Vagina (tissue), 2 donors: ENCODE results near the gene FOXD3. TPM values are rescaled to one million over a fixed set of nuclear protein-coding genes. Genes with fewer than 3 reads are reported as not detected.

Experiments used
- DNase-seq, 2 donors: peaks; one replicate each; pipeline ENCODE4 v3.0.0-alpha.2; 2017; ENCODE audit errors: extremely low spot score in 2 of 2
- H3K27ac ChIP-seq: fragments of 200-600 bp; sonication (generic); one replicate; pipeline ENCODE4 v1.5.1; 2019
- H3K27me3 ChIP-seq: fragments of 200-600 bp; sonication (generic); one replicate; pipeline ENCODE4 v1.5.1; 2019
- H3K36me3 ChIP-seq, 2 donors: fragments of 200-600 bp; sonication (generic); one replicate each; pipeline ENCODE4 v1.5.1; 2017 to 2019
- H3K4me1 ChIP-seq: fragments of 200-600 bp; sonication (generic); one replicate; pipeline ENCODE4 v1.5.1; 2019
- H3K4me3 ChIP-seq, 2 donors: fragments of 200-600 bp; sonication (generic); 1 replicate in 1 of 2; 2 replicates in 1 of 2; pipeline ENCODE4 v1.5.1; 2016 to 2019
- H3K9me3 ChIP-seq: fragments of 200-600 bp; sonication (generic); one replicate; pipeline ENCODE4 v1.5.1; 2019
- POLR2A ChIP-seq, 2 donors: fragments of 450-650 bp; IDR thresholded peaks; one replicate each; pipeline ENCODE4 v1.6.1; 2017; ENCODE audit warnings: antibody characterized with exemption in 2 of 2, mild to moderate bottlenecking in 2 of 2, moderate library complexity in 2 of 2
- POLR2AphosphoS5 ChIP-seq, 2 donors: sonication (generic); formaldehyde crosslinking; IDR thresholded peaks; one replicate each; pipeline ENCODE4 v1.9.0; 2017; ENCODE audit warnings: antibody characterized with exemption in 2 of 2, mild to moderate bottlenecking in 2 of 2, low read depth in 1 of 2; ENCODE audit not compliant: insufficient read depth in 1 of 2
- intact Hi-C: fragments of 100-400 bp; cut with DNase I; formaldehyde crosslinking; loops from one replicate; pipeline ENCODE4 v1.15.1; 2023
- total RNA-seq: library from RNA; depleted of rRNA; stranded (reverse); fragments of >200 nt; gene quantifications from one replicate; pipeline ENCODE4 v1.2.3, GENCODE V29; 2016
- TF ChIP-seq, protein P1 (sequence below), 3 experiments: fragments of 450-650 bp in 2 of 3; fragments of 200-600 bp in 1 of 3; sonication (generic) in 1 of 3; IDR thresholded peaks; one replicate each; pipeline ENCODE4 v1.5.1; 2017 to 2019; ENCODE audit warnings: antibody characterized with exemption in 3 of 3, mild to moderate bottlenecking in 2 of 3, moderate library complexity in 2 of 3

The FOXD3 gene
- total RNA-seq, 1 donor from 2014 or later, result not detected

DNA sequence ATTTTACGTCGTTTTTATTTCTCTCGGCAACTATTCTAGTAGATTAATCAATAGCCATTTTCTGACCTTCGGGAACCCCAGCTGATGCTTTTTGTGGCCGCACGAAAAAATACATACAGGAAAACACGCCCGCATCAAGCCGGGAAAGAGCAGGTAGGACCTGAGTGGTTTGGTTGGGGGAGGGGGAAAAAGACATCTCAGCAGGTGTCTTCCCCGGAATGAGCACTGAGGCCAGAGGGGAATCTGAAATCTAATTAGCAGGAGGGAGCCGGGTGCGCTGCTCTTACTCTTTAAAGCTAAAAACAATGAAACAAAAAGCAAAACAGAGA, 618 bp upstream of the FOXD3 start:
- Histone ChIP-seq H3K9me3 (no peaks in the 10 kb centered on the region), H3K27ac (no peak overlapping the region), H3K4me3 (peak overlapping the region; percentile 45 to 69), H3K4me1 (peaks cover 41% of the 10 kb centered on the region), H3K36me3 (no peaks in the 10 kb centered on the region), H3K27me3 (peaks cover 59% of the 10 kb centered on the region)
- TF ChIP-seq POLR2A (IDR thresholded peaks at IDR 0.05) (no peak), POLR2AphosphoS5 (IDR thresholded peaks at IDR 0.05; ENCODE audit: insufficient read depth in 1 of 2, low read depth in 1 of 2) (no peak)
- TF ChIP-seq, protein P1, sequence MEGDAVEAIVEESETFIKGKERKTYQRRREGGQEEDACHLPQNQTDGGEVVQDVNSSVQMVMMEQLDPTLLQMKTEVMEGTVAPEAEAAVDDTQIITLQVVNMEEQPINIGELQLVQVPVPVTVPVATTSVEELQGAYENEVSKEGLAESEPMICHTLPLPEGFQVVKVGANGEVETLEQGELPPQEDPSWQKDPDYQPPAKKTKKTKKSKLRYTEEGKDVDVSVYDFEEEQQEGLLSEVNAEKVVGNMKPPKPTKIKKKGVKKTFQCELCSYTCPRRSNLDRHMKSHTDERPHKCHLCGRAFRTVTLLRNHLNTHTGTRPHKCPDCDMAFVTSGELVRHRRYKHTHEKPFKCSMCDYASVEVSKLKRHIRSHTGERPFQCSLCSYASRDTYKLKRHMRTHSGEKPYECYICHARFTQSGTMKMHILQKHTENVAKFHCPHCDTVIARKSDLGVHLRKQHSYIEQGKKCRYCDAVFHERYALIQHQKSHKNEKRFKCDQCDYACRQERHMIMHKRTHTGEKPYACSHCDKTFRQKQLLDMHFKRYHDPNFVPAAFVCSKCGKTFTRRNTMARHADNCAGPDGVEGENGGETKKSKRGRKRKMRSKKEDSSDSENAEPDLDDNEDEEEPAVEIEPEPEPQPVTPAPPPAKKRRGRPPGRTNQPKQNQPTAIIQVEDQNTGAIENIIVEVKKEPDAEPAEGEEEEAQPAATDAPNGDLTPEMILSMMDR (IDR thresholded peaks at IDR 0.05), result no peak
- intact Hi-C loops, result no loop called here
- no peak for DNase-seq

DNA sequence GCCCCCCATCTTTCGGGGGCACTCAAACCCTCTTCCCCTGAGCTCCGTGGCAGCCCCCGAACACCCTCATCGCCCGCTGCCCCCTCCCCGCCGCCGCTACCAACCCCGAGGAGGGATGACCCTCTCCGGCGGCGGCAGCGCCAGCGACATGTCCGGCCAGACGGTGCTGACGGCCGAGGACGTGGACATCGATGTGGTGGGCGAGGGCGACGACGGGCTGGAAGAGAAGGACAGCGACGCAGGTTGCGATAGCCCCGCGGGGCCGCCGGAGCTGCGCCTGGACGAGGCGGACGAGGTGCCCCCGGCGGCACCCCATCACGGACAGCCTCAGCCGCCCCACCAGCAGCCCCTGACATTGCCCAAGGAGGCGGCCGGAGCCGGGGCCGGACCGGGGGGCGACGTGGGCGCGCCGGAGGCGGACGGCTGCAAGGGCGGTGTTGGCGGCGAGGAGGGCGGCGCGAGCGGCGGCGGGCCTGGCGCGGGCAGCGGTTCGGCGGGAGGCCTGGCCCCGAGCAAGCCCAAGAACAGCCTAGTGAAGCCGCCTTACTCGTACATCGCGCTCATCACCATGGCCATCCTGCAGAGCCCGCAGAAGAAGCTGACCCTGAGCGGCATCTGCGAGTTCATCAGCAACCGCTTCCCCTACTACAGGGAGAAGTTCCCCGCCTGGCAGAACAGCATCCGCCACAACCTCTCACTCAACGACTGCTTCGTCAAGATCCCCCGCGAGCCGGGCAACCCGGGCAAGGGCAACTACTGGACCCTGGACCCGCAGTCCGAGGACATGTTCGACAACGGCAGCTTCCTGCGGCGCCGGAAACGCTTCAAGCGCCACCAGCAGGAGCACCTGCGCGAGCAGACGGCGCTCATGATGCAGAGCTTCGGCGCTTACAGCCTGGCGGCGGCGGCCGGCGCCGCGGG, 837 bp downstream of the FOXD3 start:
- no peaks in the 10 kb centered on the region for H3K36me3 ChIP-seq
- H3K9me3 ChIP-seq, result no peaks in the 10 kb centered on the region
- TF ChIP-seq POLR2AphosphoS5 (IDR thresholded peaks at IDR 0.05; ENCODE audit: insufficient read depth in 1 of 2, low read depth in 1 of 2) (no peak), POLR2A (IDR thresholded peaks at IDR 0.05) (no peak)
- TF ChIP-seq, protein P1 (IDR thresholded peaks at IDR 0.05), result no peak
- no peak overlapping the region for H3K27ac ChIP-seq
- no peak for DNase-seq
- peak overlapping the region; percentile 45 to 69 for H3K4me3 ChIP-seq
- H3K4me1 ChIP-seq, result peaks cover 29% of the 10 kb centered on the region
- H3K27me3 ChIP-seq, result peaks cover 55% of the 10 kb centered on the region
- intact Hi-C loops, result no loop called here

DNA sequence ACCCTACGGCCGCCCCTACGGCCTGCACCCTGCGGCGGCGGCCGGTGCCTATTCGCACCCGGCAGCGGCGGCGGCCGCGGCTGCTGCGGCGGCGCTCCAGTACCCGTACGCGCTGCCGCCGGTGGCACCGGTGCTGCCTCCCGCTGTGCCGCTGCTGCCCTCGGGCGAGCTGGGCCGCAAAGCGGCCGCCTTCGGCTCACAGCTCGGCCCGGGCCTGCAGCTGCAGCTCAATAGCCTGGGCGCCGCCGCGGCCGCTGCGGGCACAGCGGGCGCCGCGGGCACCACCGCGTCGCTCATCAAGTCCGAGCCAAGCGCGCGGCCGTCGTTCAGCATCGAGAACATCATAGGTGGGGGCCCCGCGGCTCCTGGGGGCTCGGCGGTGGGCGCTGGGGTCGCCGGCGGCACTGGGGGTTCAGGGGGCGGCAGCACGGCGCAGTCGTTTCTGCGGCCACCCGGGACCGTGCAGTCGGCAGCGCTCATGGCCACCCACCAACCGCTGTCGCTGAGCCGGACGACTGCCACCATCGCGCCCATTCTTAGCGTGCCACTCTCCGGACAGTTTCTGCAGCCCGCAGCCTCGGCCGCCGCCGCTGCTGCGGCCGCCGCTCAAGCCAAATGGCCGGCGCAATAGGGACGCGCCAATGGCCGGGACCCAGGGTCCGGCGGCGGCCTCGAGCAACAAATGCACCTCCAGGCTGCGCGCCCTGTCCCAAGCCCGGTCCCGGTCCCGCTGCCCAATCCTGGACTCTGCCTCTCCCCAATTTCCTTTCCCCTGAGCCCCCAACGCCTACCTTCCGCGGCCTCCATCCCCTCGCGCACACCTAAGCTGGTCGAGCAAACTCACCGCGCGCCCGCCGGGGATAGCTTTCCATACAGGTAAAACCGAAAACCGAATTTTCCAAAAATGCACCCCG, 1.8 kb downstream of the FOXD3 start:
- no peaks in the 10 kb centered on the region for H3K36me3 ChIP-seq
- no peak for DNase-seq
- TF ChIP-seq, protein P1 (IDR thresholded peaks at IDR 0.05), result no peak
- no peaks in the 10 kb centered on the region for H3K9me3 ChIP-seq
- peak overlapping the region; percentile 45 to 69 for H3K4me3 ChIP-seq
- H3K27me3 ChIP-seq, result peaks cover 48% of the 10 kb centered on the region
- H3K4me1 ChIP-seq, result peaks cover 29% of the 10 kb centered on the region
- intact Hi-C loops, result no loop called here
- H3K27ac ChIP-seq, result no peak overlapping the region

DNA sequence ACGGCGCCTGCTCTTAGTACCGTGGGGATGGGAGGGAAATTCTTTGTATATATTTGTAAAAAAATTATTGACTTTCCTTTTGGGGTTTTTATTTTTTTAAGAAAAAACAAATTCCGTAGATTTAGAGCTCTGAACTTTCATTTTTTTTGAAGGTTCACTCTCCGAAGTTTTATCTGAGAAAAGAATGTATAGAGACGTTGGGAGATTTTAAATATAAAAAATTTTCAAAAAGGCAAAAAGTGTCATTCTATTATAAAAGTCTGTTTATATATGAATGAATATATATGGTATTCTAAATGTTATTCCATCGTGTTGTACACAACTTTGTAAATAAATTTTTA, 2.4 kb downstream of the FOXD3 start:
- Histone ChIP-seq H3K4me1 (peaks cover 33% of the 10 kb centered on the region), H3K36me3 (no peaks in the 10 kb centered on the region), H3K27me3 (peaks cover 43% of the 10 kb centered on the region), H3K27ac (no peak overlapping the region), H3K9me3 (no peaks in the 10 kb centered on the region), H3K4me3 (peak overlapping the region in 1 of 2 donors; percentile 45)
- no peak for DNase-seq
- intact Hi-C loops, result no loop called here
- TF ChIP-seq, protein P1 (IDR thresholded peaks at IDR 0.05), result no peak
- TF ChIP-seq POLR2AphosphoS5 (IDR thresholded peaks at IDR 0.05; ENCODE audit: insufficient read depth in 1 of 2, low read depth in 1 of 2) (no peak), POLR2A (IDR thresholded peaks at IDR 0.05) (no peak)
